ENCODE results near the gene MAGED2. TPM values are rescaled to one million over a fixed set of nuclear protein-coding genes. Genes with fewer than 3 reads are reported as not detected.

The MAGED2 gene
- total RNA-seq, 6 experiments from 2014 or later: 205 to 244 (median 226) TPM

GRCh38 chrX:54811301-54811885 is 3.8 kb downstream of the MAGED2 start:
- TF ChIP-seq, protein P1, sequence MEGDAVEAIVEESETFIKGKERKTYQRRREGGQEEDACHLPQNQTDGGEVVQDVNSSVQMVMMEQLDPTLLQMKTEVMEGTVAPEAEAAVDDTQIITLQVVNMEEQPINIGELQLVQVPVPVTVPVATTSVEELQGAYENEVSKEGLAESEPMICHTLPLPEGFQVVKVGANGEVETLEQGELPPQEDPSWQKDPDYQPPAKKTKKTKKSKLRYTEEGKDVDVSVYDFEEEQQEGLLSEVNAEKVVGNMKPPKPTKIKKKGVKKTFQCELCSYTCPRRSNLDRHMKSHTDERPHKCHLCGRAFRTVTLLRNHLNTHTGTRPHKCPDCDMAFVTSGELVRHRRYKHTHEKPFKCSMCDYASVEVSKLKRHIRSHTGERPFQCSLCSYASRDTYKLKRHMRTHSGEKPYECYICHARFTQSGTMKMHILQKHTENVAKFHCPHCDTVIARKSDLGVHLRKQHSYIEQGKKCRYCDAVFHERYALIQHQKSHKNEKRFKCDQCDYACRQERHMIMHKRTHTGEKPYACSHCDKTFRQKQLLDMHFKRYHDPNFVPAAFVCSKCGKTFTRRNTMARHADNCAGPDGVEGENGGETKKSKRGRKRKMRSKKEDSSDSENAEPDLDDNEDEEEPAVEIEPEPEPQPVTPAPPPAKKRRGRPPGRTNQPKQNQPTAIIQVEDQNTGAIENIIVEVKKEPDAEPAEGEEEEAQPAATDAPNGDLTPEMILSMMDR (IDR thresholded peaks at IDR 0.05): no peak
- peaks cover 15% of the 10 kb centered on the region for H3K4me1 Mint-ChIP-seq (ENCODE audit: low read depth)
- H3K9me3 Mint-ChIP-seq: no peaks in the 10 kb centered on the region
- H3K27ac Mint-ChIP-seq: no peak overlapping the region
- peak overlapping the region; percentile 73 for H3K4me3 Mint-ChIP-seq
- peaks cover 5% of the 10 kb centered on the region for H3K27me3 Mint-ChIP-seq (ENCODE audit: insufficient read depth)
- H3K36me3 Mint-ChIP-seq (ENCODE audit: low read depth): peaks cover 24% of the 10 kb centered on the region
- no peak for DNase-seq

- H3K27ac Mint-ChIP-seq: no peak overlapping the region
- H3K36me3 Mint-ChIP-seq (ENCODE audit: low read depth): peaks cover 26% of the 10 kb centered on the region
- DNase-seq: no peak
- no peak overlapping the region for H3K4me3 Mint-ChIP-seq
- H3K4me1 Mint-ChIP-seq (ENCODE audit: low read depth): peaks cover 15% of the 10 kb centered on the region
- no peaks in the 10 kb centered on the region for H3K9me3 Mint-ChIP-seq
- TF ChIP-seq, protein P1 (IDR thresholded peaks at IDR 0.05): no peak
- H3K27me3 Mint-ChIP-seq (ENCODE audit: insufficient read depth): peaks cover 5% of the 10 kb centered on the region
Observed at GRCh38 chrX:54812306-54812705, 4.8 kb downstream of the MAGED2 start.

GRCh38 chrX:54817220-54817820 is 9.8 kb downstream of the MAGED2 start:
- no peak overlapping the region for H3K4me3 Mint-ChIP-seq
- H3K36me3 Mint-ChIP-seq (ENCODE audit: low read depth): peaks cover 15% of the 10 kb centered on the region
- H3K9me3 Mint-ChIP-seq: no peaks in the 10 kb centered on the region
- H3K27me3 Mint-ChIP-seq (ENCODE audit: insufficient read depth): peaks cover 5% of the 10 kb centered on the region
- no peak overlapping the region for H3K27ac Mint-ChIP-seq
- DNase-seq: no peak
- TF ChIP-seq, protein P1 (IDR thresholded peaks at IDR 0.05): no peak
- no peaks in the 10 kb centered on the region for H3K4me1 Mint-ChIP-seq (ENCODE audit: low read depth)

GRCh38 chrX:54818221-54818620 is 10.7 kb downstream of the MAGED2 start:
- H3K4me3 Mint-ChIP-seq: no peak overlapping the region
- peaks cover 15% of the 10 kb centered on the region for H3K36me3 Mint-ChIP-seq (ENCODE audit: low read depth)
- TF ChIP-seq, protein P1 (IDR thresholded peaks at IDR 0.05): no peak
- no peaks in the 10 kb centered on the region for H3K9me3 Mint-ChIP-seq
- H3K27ac Mint-ChIP-seq: no peak overlapping the region; the same call in 1 of the 2 replicates
- DNase-seq: no peak
- H3K27me3 Mint-ChIP-seq (ENCODE audit: insufficient read depth): peaks cover 5% of the 10 kb centered on the region
- no peaks in the 10 kb centered on the region for H3K4me1 Mint-ChIP-seq (ENCODE audit: low read depth)

GRCh38 chrX:54819201-54819600 is 11.7 kb downstream of the MAGED2 start:
- Mint-ChIP-seq H3K27me3 (ENCODE audit: insufficient read depth) (peaks cover 5% of the 10 kb centered on the region), H3K9me3 (no peaks in the 10 kb centered on the region), H3K4me3 (no peak overlapping the region), H3K27ac (no peak overlapping the region), H3K4me1 (ENCODE audit: low read depth) (peaks cover 7% of the 10 kb centered on the region; the same call in 1 of the 2 replicates), H3K36me3 (ENCODE audit: low read depth) (peaks cover 11% of the 10 kb centered on the region)
- TF ChIP-seq, protein P1 (IDR thresholded peaks at IDR 0.05): no peak
- DNase-seq: no peak
